D721Med (cell line): ENCODE results near the gene ERC1.

ENCODE experiments used
- DNase-seq: peaks from one replicate; pipeline ENCODE4 v3.0.0; 2011; ENCODE audit warnings: low spot score; ENCODE audit not compliant: insufficient read length
- FAIRE-seq: peaks from 2 replicates; lab custom pipeline; 2011; peaks lifted over from hg19 to GRCh38; lab: Jason Lieb, UNC
- CTCF ChIP-seq: IDR thresholded peaks from 2 replicates; pipeline ENCODE4 v1.5.1; 2012; ENCODE audit warnings: mild to moderate bottlenecking, control low read depth; ENCODE audit not compliant: insufficient read depth; ENCODE audit errors: missing control alignments

ERC1 gene

GRCh38 chr12:1523558-1524050 is 532.6 kb downstream of the ERC1 start:
- DNase-seq, result no peak
- TF ChIP-seq CTCF, result no peak
- no peak for FAIRE-seq

- no peak for FAIRE-seq
- no peak for TF ChIP-seq CTCF
- no peak for DNase-seq
These were observed 534.8 kb downstream of the ERC1 start for GRCh38 chr12:1525858-1526257.

- DNase-seq (no peak), FAIRE-seq (no peak)
- no peak for TF ChIP-seq CTCF
These were observed 536.8 kb downstream of the ERC1 start for GRCh38 chr12:1527789-1528188.

- FAIRE-seq (no peak), DNase-seq (no peak)
- no peak for TF ChIP-seq CTCF
These were observed 537.8 kb downstream of the ERC1 start for GRCh38 chr12:1528791-1529190.

GRCh38 chr12:1529228-1529861 is 538.3 kb downstream of the ERC1 start:
- TF ChIP-seq CTCF, result no peak
- no peak for FAIRE-seq

GRCh38 chr12:1529862-1530591 is 539.0 kb downstream of the ERC1 start:
- FAIRE-seq, result no peak
- TF ChIP-seq CTCF, result no peak

More at GRCh38 chr12:1529228-1529861, 538.3 kb downstream of the ERC1 start:
- no peak for DNase-seq

GRCh38 chr12:1530592-1531152 is 539.6 kb downstream of the ERC1 start:
- DNase-seq, result no peak
- TF ChIP-seq CTCF, result no peak
- FAIRE-seq, result no peak

More at GRCh38 chr12:1529862-1530591, 539.0 kb downstream of the ERC1 start:
- no peak for DNase-seq
